ENCODE measurements around the gene NADSYN1.

- TF ChIP-seq EZH2phosphoT487 (IDR thresholded peaks at IDR 0.05; ENCODE audit: insufficient read depth, low read depth) (no peak), EZH2 (IDR thresholded peaks at IDR 0.05; ENCODE audit: insufficient read depth, poor library complexity, severe bottlenecking) (no peak)
Measured at GRCh38 chr11:71426413-71426812, 26.6 kb upstream of the NADSYN1 start.
